Measurements from ENCODE around the gene ICAM2. TPM values are rescaled to one million over a fixed set of nuclear protein-coding genes. Genes with fewer than 3 reads are reported as not detected.
"Not testable (repeated sequence)": the region's sequence is repeated elsewhere in the genome, so short reads cannot be mapped to it uniquely, and the experiment has no call there.

The ICAM2 gene
- total RNA-seq, 1 experiment from 2014 or later, result 0.33 TPM

GRCh38 chr17:64007838-64008282, 12.6 kb downstream of the ICAM2 start:
- Mint-ChIP-seq H3K4me3 (no peak overlapping the region), H3K9me3 (no peaks in the 10 kb centered on the region), H3K27me3 (ENCODE audit: low read depth) (no peaks in the 10 kb centered on the region; the same call in 1 of the 2 replicates), H3K36me3 (no peaks in the 10 kb centered on the region), H3K27ac (no peak overlapping the region), H3K4me1 (peaks cover 18% of the 10 kb centered on the region)
- ATAC-seq (no peak), DNase-seq (ENCODE audit: low spot score) (no peak)
- CTCF ChIA-PET, result interaction anchor here (1.3 to 3.2 kb wide), 6 partner anchors 10 to 126 kb away, joined by 3 to 13 read pairs (median 6); partner anchors contain the start of genes GH1 and ICAM2
- POLR2A ChIA-PET, result no interaction called here
- TF ChIP-seq ZNF121 (CRISPR knock-in tag; IDR thresholded peaks at IDR 0.05) (no peak), EMX1 (CRISPR knock-in tag; IDR thresholded peaks at IDR 0.05) (no peak)

DNA sequence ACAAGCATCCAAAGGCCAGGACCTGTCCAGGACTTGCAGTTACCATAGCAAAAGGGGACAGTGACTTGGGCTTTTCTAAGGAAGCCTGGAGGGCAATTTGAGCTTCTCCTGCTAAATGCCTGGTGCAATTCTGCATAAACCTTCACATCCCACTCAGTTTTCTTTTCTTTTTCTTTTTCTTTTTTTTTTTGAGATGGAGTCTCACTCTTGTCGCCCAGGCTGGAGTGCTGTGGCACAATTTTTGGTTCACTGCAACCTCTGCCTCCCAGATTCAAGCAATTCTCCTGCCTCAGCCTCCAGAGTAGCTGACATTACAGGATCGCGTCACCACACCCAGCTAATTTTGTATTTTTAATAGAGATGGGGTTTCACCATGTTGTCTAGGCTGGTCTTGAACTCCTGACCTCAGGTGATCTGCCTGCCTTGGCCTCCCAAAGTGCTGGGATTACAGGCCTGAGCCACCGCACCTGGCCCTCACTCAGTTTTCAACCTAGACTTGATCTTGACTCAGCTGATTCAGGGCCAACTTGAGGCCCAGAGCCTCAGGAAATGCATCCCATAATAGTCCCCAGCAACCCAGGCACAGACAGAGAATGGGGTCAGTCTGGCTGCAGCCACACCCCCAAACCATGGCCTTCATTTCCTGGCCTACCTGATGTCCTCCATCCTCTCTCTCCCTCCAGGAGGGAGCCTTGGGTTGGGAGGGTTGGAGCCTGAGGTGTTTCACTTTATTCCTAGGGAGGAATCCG, 13.2 kb downstream of the ICAM2 start:
- H3K27ac Mint-ChIP-seq; POLR2A ChIA-PET; ATAC-seq; H3K9me3 Mint-ChIP-seq; DNase-seq (ENCODE audit: low spot score); H3K27me3 Mint-ChIP-seq (ENCODE audit: low read depth); H3K36me3 Mint-ChIP-seq; H3K4me3 Mint-ChIP-seq: not testable (repeated sequence)
- peaks cover 18% of the 10 kb centered on the region for H3K4me1 Mint-ChIP-seq
- CTCF ChIA-PET, result interaction anchor here (0.9 to 3.2 kb wide), 9 partner anchors 9 to 126 kb away, joined by 3 to 13 read pairs (median 5); partner anchors contain the start of genes GH1, GH2, ICAM2 and PRR29

- DNase-seq (ENCODE audit: low spot score) (no peak), ATAC-seq (no peak)
- Mint-ChIP-seq H3K4me1 (peaks cover 18% of the 10 kb centered on the region), H3K4me3 (no peak overlapping the region), H3K27me3 (ENCODE audit: low read depth) (no peaks in the 10 kb centered on the region; the same call in 1 of the 2 replicates), H3K27ac (no peak overlapping the region), H3K9me3 (no peaks in the 10 kb centered on the region), H3K36me3 (no peaks in the 10 kb centered on the region)
- ChIA-PET POLR2A (interaction anchor here (0.7 kb wide), 1 partner anchor 19 kb away, joined by 3 read pairs; no protein-coding TSS in a partner anchor), CTCF (interaction anchor here (0.7 to 3.2 kb wide), 13 partner anchors 8 to 127 kb away, joined by 3 to 13 read pairs (median 5); partner anchors contain the start of genes GH1, GH2, ICAM2 and PRR29)
- TF ChIP-seq AR (CRISPR knock-in tag; IDR thresholded peaks at IDR 0.05), result no peak
- no peak for TF ChIP-seq PREB (CRISPR knock-in tag; IDR thresholded peaks at IDR 0.05; ENCODE audit: borderline replicate concordance)
- TF ChIP-seq NR3C1 (CRISPR knock-in tag; conservative IDR thresholded peaks at IDR 0.05; ENCODE audit: low read depth), result no peak
- TF ChIP-seq GRHL2 (CRISPR knock-in tag; IDR thresholded peaks at IDR 0.05; ENCODE audit: insufficient replicate concordance, severe bottlenecking), result no peak
- TF ChIP-seq ATF2 (CRISPR knock-in tag; IDR thresholded peaks at IDR 0.05; ENCODE audit: borderline replicate concordance, low read depth), result no peak
- no peak for TF ChIP-seq PRDM15 (CRISPR knock-in tag; IDR thresholded peaks at IDR 0.05)
- TF ChIP-seq ELF4 (CRISPR knock-in tag; IDR thresholded peaks at IDR 0.05; ENCODE audit: low read depth), result no peak
- no peak for TF ChIP-seq JUN (CRISPR knock-in tag; IDR thresholded peaks at IDR 0.05)
- TF ChIP-seq, protein P1, sequence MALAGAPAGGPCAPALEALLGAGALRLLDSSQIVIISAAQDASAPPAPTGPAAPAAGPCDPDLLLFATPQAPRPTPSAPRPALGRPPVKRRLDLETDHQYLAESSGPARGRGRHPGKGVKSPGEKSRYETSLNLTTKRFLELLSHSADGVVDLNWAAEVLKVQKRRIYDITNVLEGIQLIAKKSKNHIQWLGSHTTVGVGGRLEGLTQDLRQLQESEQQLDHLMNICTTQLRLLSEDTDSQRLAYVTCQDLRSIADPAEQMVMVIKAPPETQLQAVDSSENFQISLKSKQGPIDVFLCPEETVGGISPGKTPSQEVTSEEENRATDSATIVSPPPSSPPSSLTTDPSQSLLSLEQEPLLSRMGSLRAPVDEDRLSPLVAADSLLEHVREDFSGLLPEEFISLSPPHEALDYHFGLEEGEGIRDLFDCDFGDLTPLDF (CRISPR knock-in tag; IDR thresholded peaks at IDR 0.05), result no peak
- no peak for TF ChIP-seq HMGXB4 (CRISPR knock-in tag; IDR thresholded peaks at IDR 0.05)
- TF ChIP-seq NR1H2 (CRISPR knock-in tag; IDR thresholded peaks at IDR 0.05), result no peak
Observed at GRCh38 chr17:64006361-64007088, 13.9 kb downstream of the ICAM2 start.
